Adrenal gland (tissue), 5 donors: ENCODE data around the gene KCTD21.

ENCODE experiments used
- CTCF ChIP-seq, 6 experiments: fragments of 450-650 bp in 4 of 6; fragments of 200-600 bp in 2 of 6; sonication (generic) in 1 of 6; IDR thresholded peaks; 1 replicate in 5 of 6; 2 replicates in 1 of 6; pipeline versions ENCODE4 v1.5.1 to v1.8.0; 2016 to 2021; ENCODE audit warnings: antibody characterized with exemption in 6 of 6, mild to moderate bottlenecking in 2 of 6, moderate library complexity in 1 of 6
- POLR2A ChIP-seq, 2 donors: fragments of 450-650 bp; IDR thresholded peaks; one replicate each; pipeline ENCODE4 v1.6.1; 2017; ENCODE audit warnings: antibody characterized with exemption in 2 of 2, mild to moderate bottlenecking in 2 of 2, moderate library complexity in 1 of 2
- donor health status: DM: no; HTN: no; CAD: no.

DNA sequence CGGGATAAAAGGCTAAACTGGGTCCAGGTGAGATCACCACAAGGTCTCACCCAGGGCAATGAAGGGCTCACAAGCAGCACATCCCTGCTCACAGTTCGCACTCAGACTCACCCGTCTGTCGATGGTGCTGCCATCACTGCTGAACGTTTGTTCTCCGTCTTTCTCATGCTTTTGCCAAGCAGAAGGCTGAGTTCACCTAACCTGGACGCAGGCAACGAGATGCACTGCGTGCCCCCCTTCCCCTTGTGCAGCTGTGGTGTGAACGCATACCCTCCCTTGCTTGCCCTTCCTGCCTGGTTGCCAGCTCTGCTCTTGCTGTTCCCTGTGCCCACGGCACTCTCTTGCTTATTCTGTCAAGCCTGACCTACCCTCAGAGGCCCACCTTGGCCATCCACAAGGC lies 18.0 kb downstream of the KCTD21 start:
- TF ChIP-seq CTCF (IDR thresholded peaks at IDR 0.05) (no peak), POLR2A (IDR thresholded peaks at IDR 0.05) (no peak)
